GM23338 (cell line): Measurements from ENCODE around the gene SFXN1. TPM values are rescaled to one million over a fixed set of nuclear protein-coding genes. Genes with fewer than 3 reads are reported as not detected.

Source experiments
- ATAC-seq: fragments of 200-7000 bp; cut with Tn5 transposase; 3 replicates; pipeline ENCODE4 v1.9.1; 2020
- DNase-seq: peaks from one replicate; pipeline ENCODE4 v3.0.0-alpha.2; 2015; ENCODE audit warnings: low spot score
- H2AFZ ChIP-seq: fragments of 200-600 bp; sonication (generic); 2 replicates; pipeline ENCODE4 v1.8.0; 2016; ENCODE audit warnings: antibody characterized with exemption, mild to moderate bottlenecking, moderate library complexity
- H3F3A ChIP-seq: fragments of 200-600 bp; sonication (generic); replicated peaks from 2 replicates; pipeline ENCODE4 v1.8.0; 2017; ENCODE audit warnings: antibody characterized with exemption, mixed run types, low read depth
- H3K27ac ChIP-seq: fragments of 200-600 bp; sonication (generic); 2 replicates; pipeline ENCODE4 v1.6.1; 2016; ENCODE audit warnings: low read depth
- H3K27me3 ChIP-seq: fragments of 200-600 bp; sonication (generic); 2 replicates; pipeline ENCODE4 v1.8.0; 2016; ENCODE audit warnings: mild to moderate bottlenecking, mixed run types, moderate library complexity; ENCODE audit not compliant: insufficient read depth
- H3K36me3 ChIP-seq: fragments of 200-600 bp; sonication (generic); 2 replicates; pipeline ENCODE4 v1.8.0; 2016; ENCODE audit warnings: mild to moderate bottlenecking; ENCODE audit not compliant: insufficient read depth
- H3K4me1 ChIP-seq: fragments of 200-600 bp; sonication (generic); 2 replicates; pipeline ENCODE4 v1.8.0; 2016; ENCODE audit warnings: mild to moderate bottlenecking, moderate library complexity; ENCODE audit not compliant: insufficient read depth
- H3K4me2 ChIP-seq: fragments of 200-600 bp; sonication (generic); 2 replicates; pipeline ENCODE4 v1.7.1; 2017; ENCODE audit warnings: mixed run types
- H3K4me3 ChIP-seq: fragments of 200-600 bp; sonication (generic); 2 replicates; pipeline ENCODE4 v1.6.1; 2016; ENCODE audit warnings: mixed run types
- H3K79me2 ChIP-seq: fragments of 200-600 bp; sonication (generic); replicated peaks from 2 replicates; pipeline ENCODE4 v1.8.0; 2017; ENCODE audit warnings: mild to moderate bottlenecking; ENCODE audit not compliant: insufficient read depth
- H3K9me2 ChIP-seq: fragments of 200-600 bp; sonication (generic); 2 replicates; pipeline ENCODE4 v1.8.0; 2017; ENCODE audit not compliant: insufficient read depth
- H4K20me1 ChIP-seq: fragments of 200-600 bp; sonication (generic); replicated peaks from 2 replicates; pipeline ENCODE4 v1.8.0; 2017; ENCODE audit warnings: mild to moderate bottlenecking; ENCODE audit not compliant: insufficient read depth
- H3K27ac Mint-ChIP-seq: 2 replicates; pipeline ENCODE4 v1.8.0; 2020; ENCODE audit warnings: inconsistent platforms, mild to moderate bottlenecking, moderate library complexity, mixed read lengths
- H3K27me3 Mint-ChIP-seq: 3 replicates; pipeline ENCODE4 v1.8.0; 2022; ENCODE audit warnings: low read depth, mild to moderate bottlenecking, moderate library complexity, mixed read lengths, inconsistent platforms; ENCODE audit not compliant: insufficient read depth, poor library complexity
- H3K36me3 Mint-ChIP-seq: 3 replicates; pipeline ENCODE4 v1.8.0; 2021; ENCODE audit warnings: low read depth, mild to moderate bottlenecking, inconsistent platforms, moderate library complexity, mixed read lengths
- H3K4me1 Mint-ChIP-seq: 3 replicates; pipeline ENCODE4 v1.8.0; 2020; ENCODE audit warnings: mild to moderate bottlenecking, inconsistent platforms, mixed read lengths
- H3K4me3 Mint-ChIP-seq: 3 replicates; pipeline ENCODE4 v1.8.0; 2021; ENCODE audit warnings: moderate library complexity, mild to moderate bottlenecking, inconsistent platforms, mixed read lengths
- H3K9me3 Mint-ChIP-seq: 3 replicates; pipeline ENCODE4 v1.8.0; 2020; ENCODE audit warnings: moderate library complexity, mild to moderate bottlenecking, inconsistent platforms, mixed read lengths
- CREB1 ChIP-seq: fragments of 250-450 bp; sonication (Bioruptor Pico); IDR thresholded peaks from 2 replicates; pipeline ENCODE4 v1.5.0; 2020; ENCODE audit warnings: low read depth, mild to moderate bottlenecking, moderate library complexity
- EZH2 ChIP-seq: fragments of 200-600 bp; sonication (generic); IDR thresholded peaks from one replicate; pipeline ENCODE4 v1.8.0; 2017; ENCODE audit warnings: antibody characterized with exemption, mild to moderate bottlenecking, low read depth; ENCODE audit not compliant: unreplicated experiment
- EZH2phosphoT487 ChIP-seq: fragments of 200-600 bp; sonication (generic); IDR thresholded peaks from one replicate; pipeline ENCODE4 v1.8.1; 2018; ENCODE audit warnings: antibody characterized with exemption; ENCODE audit not compliant: unreplicated experiment
- JUNB ChIP-seq: IDR thresholded peaks from one replicate; pipeline ENCODE4 v1.6.1; 2016; ENCODE audit warnings: antibody characterized with exemption; ENCODE audit not compliant: unreplicated experiment
- NANOG ChIP-seq: IDR thresholded peaks from 2 replicates; pipeline ENCODE4 v1.6.1; 2016; ENCODE audit warnings: antibody characterized with exemption, borderline replicate concordance
- STAT1 ChIP-seq: IDR thresholded peaks from one replicate; pipeline ENCODE4 v1.6.1; 2016; ENCODE audit warnings: antibody characterized with exemption; ENCODE audit not compliant: unreplicated experiment
- ZNF114 ChIP-seq: fragments of 250-450 bp; sonication (Bioruptor Pico); IDR thresholded peaks from 2 replicates; pipeline ENCODE4 v1.5.0; 2020; ENCODE audit warnings: mild to moderate bottlenecking, moderate library complexity
- ZNF331 ChIP-seq: fragments of 250-450 bp; sonication (Bioruptor Pico); IDR thresholded peaks from 2 replicates; pipeline ENCODE4 v1.5.0; 2020; ENCODE audit warnings: low read depth, mild to moderate bottlenecking, moderate library complexity
- polyA plus RNA-seq: library from polyadenylated mRNA; unstranded; fragments of >200 nt; fragmentation: Nextera tagmentation; extraction: Ambion mirVana; gene quantifications from 2 replicates; pipeline ENCODE4 v1.2.1, GENCODE V29; 2016
- total RNA-seq: library from RNA; depleted of rRNA; stranded (reverse); fragments of >200 nt; shearing (Covaris generic); gene quantifications from 2 replicates; pipeline ENCODE4 v1.2.3, GENCODE V29; 2014
- TF ChIP-seq, protein P1 (sequence below), 2 experiments: fragments of 200-600 bp in 1 of 2; sonication (generic) in 1 of 2; conservative IDR thresholded peaks; 2 replicates each; pipeline versions ENCODE4 v1.5.1 to v1.6.1; 2016 to 2017; ENCODE audit warnings: antibody characterized with exemption in 2 of 2, low read depth in 2 of 2, mild to moderate bottlenecking in 2 of 2, moderate library complexity in 1 of 2
- TF ChIP-seq, protein P2 (sequence below): IDR thresholded peaks from 2 replicates; pipeline ENCODE4 v1.6.1; 2016; ENCODE audit warnings: antibody characterized with exemption

Gene SFXN1
- total and polyA plus RNA-seq, 2 experiments from 2014 or later, result 44.0 to 97.7 TPM

DNA sequence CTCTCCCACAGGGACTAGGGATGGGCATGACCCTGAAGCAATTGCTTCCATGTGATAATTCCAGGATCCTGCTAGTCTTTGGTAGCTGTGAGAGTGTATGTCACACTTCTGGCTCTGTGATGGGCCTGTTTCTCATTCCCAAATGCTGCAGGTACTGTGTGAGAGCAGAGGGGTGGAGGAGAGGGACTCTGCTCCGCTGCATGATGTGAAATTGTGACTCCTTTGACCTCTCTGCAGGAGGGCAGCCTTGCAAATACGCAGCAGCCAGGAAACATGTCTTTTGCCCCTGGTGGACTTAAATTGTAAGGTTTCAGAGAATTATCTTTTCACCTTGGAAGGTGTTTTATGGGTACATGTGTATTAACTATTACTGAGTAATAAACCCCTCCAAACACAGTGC lies 61.6 kb downstream of the SFXN1 start:
- Mint-ChIP-seq H3K27me3 (peaks cover 3% of the 10 kb centered on the region), H3K9me3 (no peaks in the 10 kb centered on the region)

DNA sequence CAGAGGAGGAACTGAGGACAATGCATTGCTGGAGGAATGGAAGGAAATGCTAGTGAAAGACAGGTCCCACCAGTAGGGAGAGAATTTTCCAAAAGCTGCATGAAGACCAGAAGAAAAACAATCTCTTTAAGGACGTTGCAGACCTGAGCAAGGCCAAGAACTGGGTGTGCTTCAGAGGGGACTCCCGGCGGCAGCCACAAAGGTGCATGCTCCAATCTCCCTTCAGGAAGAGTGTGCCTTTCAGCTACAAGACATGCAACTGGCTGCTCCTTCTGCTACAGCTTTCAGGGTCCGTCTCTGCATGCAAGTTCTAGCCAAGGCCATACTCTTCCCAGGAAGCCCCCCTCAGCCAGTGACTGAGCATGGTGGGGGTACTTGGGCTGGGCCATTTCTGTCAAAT lies 62.9 kb downstream of the SFXN1 start:
- no peak overlapping the region for H3K27ac Mint-ChIP-seq
- DNase-seq (no peak), ATAC-seq (no peak)
- no peak overlapping the region for H3K4me3 ChIP-seq
- no peak overlapping the region for H3K4me2 ChIP-seq
- peaks cover 6% of the 10 kb centered on the region; the same call in 1 of the 2 replicates for H3K9me2 ChIP-seq
- no peaks in the 10 kb centered on the region for H4K20me1 ChIP-seq
- no peak for TF ChIP-seq EZH2
- TF ChIP-seq ZNF331 (CRISPR knock-in tag), result no peak
- no peak for TF ChIP-seq STAT1
- H3K27me3 Mint-ChIP-seq, result peaks cover 7% of the 10 kb centered on the region
- H3K4me1 Mint-ChIP-seq, result peaks cover 29% of the 10 kb centered on the region
- no peaks in the 10 kb centered on the region for H3K27me3 ChIP-seq
- peaks cover 20% of the 10 kb centered on the region for H3K4me1 ChIP-seq
- no peak overlapping the region; the same call in 1 of the 2 replicates for H2AFZ ChIP-seq
- no peaks in the 10 kb centered on the region for H3K36me3 ChIP-seq
- H3K9me3 Mint-ChIP-seq, result no peaks in the 10 kb centered on the region
- no peak overlapping the region for H3K4me3 Mint-ChIP-seq
- no peaks in the 10 kb centered on the region for H3F3A ChIP-seq
- no peak overlapping the region for H3K27ac ChIP-seq
- H3K36me3 Mint-ChIP-seq, result no peaks in the 10 kb centered on the region
- no peaks in the 10 kb centered on the region for H3K79me2 ChIP-seq

More for the DNA sequence above, 61.6 kb downstream of the SFXN1 start:
- Histone ChIP-seq H4K20me1 (no peaks in the 10 kb centered on the region), H3K36me3 (no peaks in the 10 kb centered on the region), H3K4me3 (no peak overlapping the region), H3K79me2 (no peaks in the 10 kb centered on the region), H3K9me2 (peaks cover 5% of the 10 kb centered on the region; the same call in 1 of the 2 replicates), H2AFZ (peak overlapping the region; percentile 91), H3K27ac (no peak overlapping the region), H3K4me1 (peaks cover 32% of the 10 kb centered on the region), H3F3A (no peaks in the 10 kb centered on the region), H3K27me3 (no peaks in the 10 kb centered on the region), H3K4me2 (0 out of 2 replicates have a peak overlapping the region, but pooled peaks have one; percentile 43)
- H3K4me3 Mint-ChIP-seq, result no peak overlapping the region
- H3K4me1 Mint-ChIP-seq, result peaks cover 32% of the 10 kb centered on the region
- ATAC-seq, result peak; percentile 62
- H3K36me3 Mint-ChIP-seq, result no peaks in the 10 kb centered on the region
- TF ChIP-seq NANOG (no peak), EZH2 (no peak)
- TF ChIP-seq, protein P1, sequence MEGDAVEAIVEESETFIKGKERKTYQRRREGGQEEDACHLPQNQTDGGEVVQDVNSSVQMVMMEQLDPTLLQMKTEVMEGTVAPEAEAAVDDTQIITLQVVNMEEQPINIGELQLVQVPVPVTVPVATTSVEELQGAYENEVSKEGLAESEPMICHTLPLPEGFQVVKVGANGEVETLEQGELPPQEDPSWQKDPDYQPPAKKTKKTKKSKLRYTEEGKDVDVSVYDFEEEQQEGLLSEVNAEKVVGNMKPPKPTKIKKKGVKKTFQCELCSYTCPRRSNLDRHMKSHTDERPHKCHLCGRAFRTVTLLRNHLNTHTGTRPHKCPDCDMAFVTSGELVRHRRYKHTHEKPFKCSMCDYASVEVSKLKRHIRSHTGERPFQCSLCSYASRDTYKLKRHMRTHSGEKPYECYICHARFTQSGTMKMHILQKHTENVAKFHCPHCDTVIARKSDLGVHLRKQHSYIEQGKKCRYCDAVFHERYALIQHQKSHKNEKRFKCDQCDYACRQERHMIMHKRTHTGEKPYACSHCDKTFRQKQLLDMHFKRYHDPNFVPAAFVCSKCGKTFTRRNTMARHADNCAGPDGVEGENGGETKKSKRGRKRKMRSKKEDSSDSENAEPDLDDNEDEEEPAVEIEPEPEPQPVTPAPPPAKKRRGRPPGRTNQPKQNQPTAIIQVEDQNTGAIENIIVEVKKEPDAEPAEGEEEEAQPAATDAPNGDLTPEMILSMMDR (conservative IDR thresholded peaks at IDR 0.05; ENCODE audit: low read depth in 2 of 2), result peak in 1 of 2 experiments; percentile 36; a peak in 2 of 4 replicates
- no peak overlapping the region for H3K27ac Mint-ChIP-seq
- peak; percentile 45 for DNase-seq

DNA sequence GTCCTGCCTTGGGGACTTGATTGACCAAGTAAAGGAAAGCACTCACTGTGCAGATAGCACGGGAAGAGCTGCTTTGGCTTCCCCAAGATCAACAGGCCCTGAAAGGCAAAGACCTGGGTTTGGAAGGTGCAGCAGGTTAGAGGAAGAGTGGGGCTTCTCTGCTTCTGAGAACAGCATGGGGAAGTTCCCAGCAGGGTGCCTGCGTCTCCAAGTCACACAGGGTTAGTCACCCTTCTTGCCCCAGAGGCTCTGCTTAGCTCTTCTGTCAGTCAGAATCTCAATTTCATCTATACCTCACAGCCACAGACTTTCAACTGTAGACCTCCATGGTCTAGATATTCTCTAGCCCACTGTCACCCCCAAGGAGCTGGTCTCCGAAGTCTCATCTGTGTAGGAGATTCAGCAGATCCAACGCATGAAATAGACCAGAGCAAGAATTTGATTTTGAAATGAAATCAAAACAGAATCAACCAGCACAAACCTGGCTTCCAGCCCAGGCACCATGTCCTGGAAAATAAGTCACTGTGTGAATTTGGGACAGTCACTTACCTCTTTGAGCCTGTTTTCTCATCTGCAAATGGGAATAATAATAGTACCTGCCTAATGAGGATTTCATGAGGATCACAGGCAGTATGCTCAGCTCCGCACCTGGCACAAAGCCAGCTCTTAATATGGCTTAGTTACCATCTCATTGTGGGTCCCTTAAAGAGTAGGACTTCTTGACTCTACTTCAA lies 64.0 kb downstream of the SFXN1 start:
- Histone ChIP-seq H3K4me1 (peaks cover 19% of the 10 kb centered on the region), H4K20me1 (no peaks in the 10 kb centered on the region), H3K4me3 (no peak overlapping the region), H3K27me3 (no peaks in the 10 kb centered on the region), H2AFZ (no peak overlapping the region), H3K27ac (no peak overlapping the region), H3F3A (no peaks in the 10 kb centered on the region), H3K9me2 (peaks cover 6% of the 10 kb centered on the region; the same call in 1 of the 2 replicates), H3K79me2 (no peaks in the 10 kb centered on the region), H3K36me3 (no peaks in the 10 kb centered on the region), H3K4me2 (no peak overlapping the region)
- ATAC-seq, result no peak
- Mint-ChIP-seq H3K36me3 (no peaks in the 10 kb centered on the region), H3K9me3 (no peaks in the 10 kb centered on the region), H3K4me3 (no peak overlapping the region), H3K4me1 (peaks cover 31% of the 10 kb centered on the region), H3K27ac (no peak overlapping the region), H3K27me3 (peaks cover 11% of the 10 kb centered on the region)
- no peak for DNase-seq
- TF ChIP-seq JUNB (no peak), STAT1 (no peak), EZH2phosphoT487 (no peak), CREB1 (CRISPR knock-in tag) (no peak), NANOG (no peak), EZH2 (no peak), ZNF114 (CRISPR knock-in tag) (no peak)
- TF ChIP-seq, protein P1 (conservative IDR thresholded peaks at IDR 0.05; ENCODE audit: low read depth in 2 of 2), result no peak
- TF ChIP-seq, protein P2, sequence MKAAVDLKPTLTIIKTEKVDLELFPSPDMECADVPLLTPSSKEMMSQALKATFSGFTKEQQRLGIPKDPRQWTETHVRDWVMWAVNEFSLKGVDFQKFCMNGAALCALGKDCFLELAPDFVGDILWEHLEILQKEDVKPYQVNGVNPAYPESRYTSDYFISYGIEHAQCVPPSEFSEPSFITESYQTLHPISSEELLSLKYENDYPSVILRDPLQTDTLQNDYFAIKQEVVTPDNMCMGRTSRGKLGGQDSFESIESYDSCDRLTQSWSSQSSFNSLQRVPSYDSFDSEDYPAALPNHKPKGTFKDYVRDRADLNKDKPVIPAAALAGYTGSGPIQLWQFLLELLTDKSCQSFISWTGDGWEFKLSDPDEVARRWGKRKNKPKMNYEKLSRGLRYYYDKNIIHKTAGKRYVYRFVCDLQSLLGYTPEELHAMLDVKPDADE, result no peak
